Stimulated activated naive CD8-positive, alpha-beta T cell treated with anti-CD3 and anti-CD28 coated beads, Interleukin-15, amount 100 ng/mL, for 72 hours (primary cell): ENCODE results near the gene TACC2.

Source experiments
- ATAC-seq: fragments of 150-1000 bp; cut with Tn5 transposase; 2 replicates; pipeline ENCODE4 v1.10.0; 2021; ENCODE audit warnings: mild to moderate bottlenecking, moderate library complexity
- DNase-seq, 2 donors: peaks; one replicate each; pipeline ENCODE4 v3.0.0; 2021 to 2022
- H3K27ac Mint-ChIP-seq, 2 donors: one replicate each; pipeline ENCODE4 v1.8.0; 2022; ENCODE audit warnings: mild to moderate bottlenecking in 2 of 2, mixed read lengths in 2 of 2, moderate library complexity in 2 of 2
- H3K27me3 Mint-ChIP-seq: one replicate; pipeline ENCODE4 v1.8.0; 2022; ENCODE audit warnings: mixed read lengths
- H3K4me1 Mint-ChIP-seq: one replicate; pipeline ENCODE4 v1.8.0; 2022; ENCODE audit warnings: mild to moderate bottlenecking, mixed read lengths
- H3K4me3 Mint-ChIP-seq, 2 donors: one replicate each; pipeline ENCODE4 v1.8.0; 2022; ENCODE audit warnings: mild to moderate bottlenecking in 2 of 2, mixed read lengths in 2 of 2, moderate library complexity in 1 of 2
- H3K9me3 Mint-ChIP-seq, 2 donors: one replicate each; pipeline ENCODE4 v1.8.0; 2022; ENCODE audit warnings: mixed read lengths in 2 of 2

Gene TACC2

DNA sequence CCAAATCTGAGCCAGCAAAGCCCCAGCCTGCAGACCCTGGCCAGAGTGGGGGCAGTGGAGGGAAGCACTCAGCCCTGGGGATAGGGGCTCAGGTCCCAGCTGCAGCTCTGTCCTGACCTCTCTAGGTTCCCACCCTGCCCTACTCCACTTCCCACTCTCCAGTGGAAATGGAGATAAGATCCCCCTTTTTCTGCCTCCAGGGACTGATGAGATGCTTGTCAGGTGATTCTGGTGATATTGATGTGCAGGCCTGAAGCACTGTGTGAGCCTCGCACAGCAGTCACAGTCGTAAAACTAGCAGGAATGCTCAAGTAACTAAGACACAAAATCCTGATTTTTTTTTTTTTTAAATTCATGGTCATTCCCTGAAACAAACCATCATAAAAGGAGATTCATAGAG, 227.1 kb downstream of the TACC2 start:
- Mint-ChIP-seq H3K4me1 (no peaks in the 10 kb centered on the region), H3K4me3 (no peak overlapping the region), H3K9me3 (no peaks in the 10 kb centered on the region), H3K27me3 (peaks cover 13% of the 10 kb centered on the region), H3K27ac (no peak overlapping the region)
- ATAC-seq (no peak), DNase-seq (no peak)

DNA sequence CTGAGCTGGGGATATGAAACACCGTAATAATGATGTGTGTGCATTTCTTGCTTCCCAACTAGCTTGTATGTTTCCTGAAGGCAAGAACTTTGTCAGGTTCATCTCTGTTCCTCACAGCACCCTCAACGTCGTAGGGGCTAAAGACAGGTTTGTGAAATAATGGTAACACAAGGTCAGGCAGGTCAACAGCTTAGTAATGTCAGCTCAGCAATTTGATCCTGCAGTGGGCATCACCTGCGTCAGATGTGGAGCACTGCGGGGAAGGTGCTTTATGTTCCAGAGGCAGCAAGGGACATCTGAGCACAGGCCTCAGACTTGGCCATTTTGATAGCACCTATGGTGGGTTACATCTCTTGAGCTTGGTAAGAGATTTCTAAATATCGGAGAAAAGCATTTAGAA, 230.4 kb downstream of the TACC2 start:
- DNase-seq (no peak), ATAC-seq (no peak)
- no peaks in the 10 kb centered on the region for H3K9me3 Mint-ChIP-seq
- H3K27ac Mint-ChIP-seq, result no peak overlapping the region
- H3K4me1 Mint-ChIP-seq, result no peaks in the 10 kb centered on the region
- H3K27me3 Mint-ChIP-seq, result peaks cover 24% of the 10 kb centered on the region
- H3K4me3 Mint-ChIP-seq, result no peak overlapping the region

DNA sequence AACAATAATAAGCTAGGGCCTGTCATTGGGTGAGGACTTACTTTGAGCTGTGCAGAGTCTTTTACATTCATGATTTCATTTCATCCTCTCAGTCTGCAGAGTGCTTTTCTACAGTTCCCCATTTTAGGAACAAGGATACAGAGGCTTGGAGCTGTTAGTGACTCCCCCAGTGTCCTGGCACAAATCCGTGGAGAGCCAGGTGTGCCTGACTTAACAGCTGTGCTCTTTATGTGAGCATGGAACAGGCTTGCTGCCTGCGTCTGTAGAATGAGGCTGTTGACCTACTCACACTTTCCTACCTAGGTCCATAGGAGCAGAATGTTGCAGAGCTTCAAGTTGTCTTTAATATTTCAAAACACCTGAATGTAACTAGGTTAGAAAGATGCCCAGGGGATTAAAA, 231.8 kb downstream of the TACC2 start:
- Mint-ChIP-seq H3K4me3 (no peak overlapping the region), H3K27ac (no peak overlapping the region), H3K9me3 (no peaks in the 10 kb centered on the region), H3K4me1 (no peaks in the 10 kb centered on the region), H3K27me3 (peaks cover 28% of the 10 kb centered on the region)
- ATAC-seq, result no peak
- no peak for DNase-seq

GRCh38 chr10:122221958-122222357, 233.0 kb downstream of the TACC2 start:
- Mint-ChIP-seq H3K27ac (no peak overlapping the region), H3K4me3 (no peak overlapping the region), H3K9me3 (no peaks in the 10 kb centered on the region), H3K4me1 (no peaks in the 10 kb centered on the region), H3K27me3 (peaks cover 36% of the 10 kb centered on the region)
- ATAC-seq, result no peak
- DNase-seq, result no peak

DNA sequence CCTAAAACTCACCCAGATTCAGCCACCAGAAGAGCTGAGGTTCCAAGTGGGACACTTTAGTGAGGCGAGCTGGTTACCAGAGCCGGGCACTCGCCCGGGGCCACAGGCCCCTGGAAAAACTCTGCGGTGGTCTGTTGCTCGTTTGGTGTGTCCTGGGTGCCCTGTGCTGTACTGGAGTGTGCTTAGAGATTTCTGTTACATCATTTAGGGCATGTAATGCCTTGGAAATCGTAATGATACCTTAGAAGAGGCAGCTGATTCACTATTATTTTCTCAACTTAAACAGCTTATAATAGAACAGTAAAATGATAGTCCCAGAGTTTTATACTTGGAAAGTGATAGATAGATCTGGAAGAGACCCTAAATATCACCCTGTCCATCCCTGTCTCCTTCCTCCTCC, 233.7 kb downstream of the TACC2 start:
- Mint-ChIP-seq H3K27ac (no peak overlapping the region), H3K27me3 (peaks cover 37% of the 10 kb centered on the region), H3K4me3 (no peak overlapping the region), H3K4me1 (no peaks in the 10 kb centered on the region), H3K9me3 (no peaks in the 10 kb centered on the region)
- no peak for DNase-seq
- ATAC-seq, result no peak

- peaks cover 37% of the 10 kb centered on the region for H3K27me3 Mint-ChIP-seq
- no peak for DNase-seq
- no peaks in the 10 kb centered on the region for H3K9me3 Mint-ChIP-seq
- no peaks in the 10 kb centered on the region for H3K4me1 Mint-ChIP-seq
- no peak overlapping the region for H3K27ac Mint-ChIP-seq
- ATAC-seq, result no peak
- H3K4me3 Mint-ChIP-seq, result no peak overlapping the region
Measured at GRCh38 chr10:122224159-122224558, 235.2 kb downstream of the TACC2 start.

DNA sequence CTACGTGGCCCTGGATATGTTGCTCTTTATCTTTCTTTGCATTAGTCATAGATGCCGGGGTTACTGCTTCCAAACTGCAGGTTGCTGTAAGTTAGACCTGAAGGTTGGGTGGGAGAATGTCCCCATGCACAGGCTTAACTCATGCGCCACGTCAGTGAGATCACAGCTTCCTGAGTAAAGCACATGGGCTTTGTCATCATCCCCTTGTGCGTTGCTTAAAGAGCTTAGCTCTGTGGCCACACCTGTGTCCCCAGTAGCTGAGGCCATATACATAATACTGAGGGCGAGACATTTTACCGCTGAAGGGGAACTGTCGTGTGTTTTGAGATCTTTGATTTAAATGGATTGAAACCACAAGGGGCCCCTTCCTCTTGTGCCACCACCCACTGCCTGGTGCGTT, 236.4 kb downstream of the TACC2 start:
- Mint-ChIP-seq H3K4me1 (no peaks in the 10 kb centered on the region), H3K4me3 (no peak overlapping the region), H3K9me3 (no peaks in the 10 kb centered on the region), H3K27me3 (peaks cover 44% of the 10 kb centered on the region), H3K27ac (no peak overlapping the region)
- no peak for ATAC-seq
- no peak for DNase-seq

DNA sequence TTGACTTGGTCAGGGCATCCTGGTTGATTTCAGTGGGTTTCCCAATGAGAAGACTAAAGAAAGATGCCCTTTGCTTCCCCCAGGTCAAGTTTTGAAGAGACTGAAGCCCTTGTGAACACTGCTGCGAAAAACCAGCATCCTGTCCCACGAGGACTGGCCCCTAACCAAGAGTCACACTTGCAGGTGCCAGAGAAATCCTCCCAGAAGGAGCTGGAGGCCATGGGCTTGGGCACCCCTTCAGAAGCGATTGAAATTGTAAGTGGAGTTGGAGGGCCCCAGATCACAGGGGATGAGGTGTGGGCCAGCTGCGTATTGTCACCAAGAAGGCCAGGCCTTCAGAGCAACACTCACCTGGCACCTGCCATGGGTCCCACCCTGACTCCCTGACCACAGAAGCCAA, 238.8 kb downstream of the TACC2 start:
- no peak overlapping the region for H3K4me3 Mint-ChIP-seq
- H3K27me3 Mint-ChIP-seq, result peaks cover 35% of the 10 kb centered on the region
- H3K9me3 Mint-ChIP-seq, result no peaks in the 10 kb centered on the region
- no peak for DNase-seq
- no peaks in the 10 kb centered on the region for H3K4me1 Mint-ChIP-seq
- no peak overlapping the region for H3K27ac Mint-ChIP-seq
- ATAC-seq, result no peak

DNA sequence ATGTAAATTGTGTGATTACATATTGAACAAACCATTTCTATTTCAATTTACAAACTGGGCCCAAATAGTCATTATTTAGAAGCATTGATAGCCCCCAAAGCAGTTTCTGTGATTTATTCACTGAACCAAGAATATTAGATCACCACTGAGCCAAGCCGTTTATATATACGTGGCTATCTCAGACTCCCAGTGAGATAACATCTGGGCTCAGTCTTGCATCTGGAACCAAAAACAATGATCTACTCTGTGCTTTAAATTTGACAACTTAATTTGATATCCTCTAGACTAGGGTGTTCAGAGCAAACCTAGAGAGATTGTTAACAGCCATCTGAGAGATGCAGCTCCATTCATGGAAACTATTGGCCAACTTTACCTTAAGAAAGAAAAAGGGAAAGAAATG, 240.7 kb downstream of the TACC2 start:
- Mint-ChIP-seq H3K4me1 (no peaks in the 10 kb centered on the region), H3K4me3 (no peak overlapping the region), H3K27ac (no peak overlapping the region), H3K27me3 (peaks cover 32% of the 10 kb centered on the region), H3K9me3 (no peaks in the 10 kb centered on the region)
- no peak for DNase-seq
- ATAC-seq, result no peak

DNA sequence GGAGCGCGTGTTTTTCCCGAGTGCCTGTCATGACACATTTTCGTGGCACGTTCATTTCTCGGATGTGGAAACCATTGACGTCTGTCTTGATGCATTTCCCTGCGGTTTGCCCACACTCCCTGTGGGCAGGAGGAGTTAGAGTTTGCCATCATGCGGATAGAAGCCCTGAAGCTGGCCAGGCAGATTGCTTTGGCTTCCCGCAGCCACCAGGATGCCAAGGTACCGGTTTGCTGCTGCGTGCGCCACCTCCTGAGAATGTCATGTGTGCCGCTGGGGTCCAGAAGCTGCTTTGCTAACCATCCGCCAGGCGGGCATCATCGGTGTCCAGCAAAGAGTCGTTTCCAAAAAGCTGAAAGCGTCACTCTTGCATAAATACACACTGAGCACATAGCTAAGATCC, 241.3 kb downstream of the TACC2 start:
- no peak for DNase-seq
- Mint-ChIP-seq H3K4me1 (no peaks in the 10 kb centered on the region), H3K27ac (no peak overlapping the region), H3K9me3 (no peaks in the 10 kb centered on the region), H3K4me3 (no peak overlapping the region), H3K27me3 (peaks cover 27% of the 10 kb centered on the region)
- ATAC-seq, result no peak

- Mint-ChIP-seq H3K27me3 (peaks cover 9% of the 10 kb centered on the region), H3K9me3 (no peaks in the 10 kb centered on the region), H3K27ac (no peak overlapping the region), H3K4me1 (no peaks in the 10 kb centered on the region), H3K4me3 (no peak overlapping the region)
- DNase-seq, result no peak
- ATAC-seq, result no peak
Measured at GRCh38 chr10:122232769-122233168, 243.8 kb downstream of the TACC2 start.

DNA sequence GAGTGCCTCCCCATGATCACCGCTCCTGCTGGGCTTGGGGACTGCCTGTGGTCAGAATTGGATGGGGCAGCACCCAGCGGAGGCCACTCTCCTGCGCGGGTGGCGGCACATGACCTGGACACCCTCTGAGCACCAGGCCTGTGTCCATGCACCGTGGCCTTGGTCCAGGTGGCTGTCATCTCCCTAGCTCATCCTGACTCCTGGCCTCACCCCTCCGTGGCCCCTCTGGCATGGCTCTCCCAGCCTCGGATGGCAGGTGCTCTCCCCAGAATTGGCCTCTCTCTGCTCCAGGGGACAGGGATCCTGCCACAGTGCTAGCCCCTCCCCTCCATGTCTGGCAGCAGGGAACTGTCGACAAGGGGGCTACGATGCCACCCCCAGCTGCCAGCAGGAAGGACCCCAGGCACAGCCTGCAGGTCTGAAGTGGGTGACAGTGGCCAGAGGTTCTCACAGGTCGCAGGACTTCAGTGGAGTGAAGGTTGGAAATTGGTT, 244.9 kb downstream of the TACC2 start:
- Mint-ChIP-seq H3K4me1 (no peaks in the 10 kb centered on the region), H3K4me3 (no peak overlapping the region), H3K9me3 (no peaks in the 10 kb centered on the region), H3K27me3 (peaks cover 9% of the 10 kb centered on the region), H3K27ac (no peak overlapping the region)
- no peak for ATAC-seq
- no peak for DNase-seq

GRCh38 chr10:122234416-122234815, 245.5 kb downstream of the TACC2 start:
- H3K4me3 Mint-ChIP-seq, result no peak overlapping the region
- no peaks in the 10 kb centered on the region for H3K9me3 Mint-ChIP-seq

GRCh38 chr10:122236690-122237306, 247.8 kb downstream of the TACC2 start:
- no peak for ATAC-seq
- DNase-seq, result no peak
- Mint-ChIP-seq H3K4me3 (no peak overlapping the region), H3K9me3 (no peaks in the 10 kb centered on the region), H3K27me3 (no peaks in the 10 kb centered on the region), H3K27ac (no peak overlapping the region), H3K4me1 (no peaks in the 10 kb centered on the region)

More at GRCh38 chr10:122234416-122234815, 245.5 kb downstream of the TACC2 start:
- H3K4me1 Mint-ChIP-seq, result no peaks in the 10 kb centered on the region
- peaks cover 9% of the 10 kb centered on the region for H3K27me3 Mint-ChIP-seq
- ATAC-seq (no peak), DNase-seq (no peak)
- H3K27ac Mint-ChIP-seq, result no peak overlapping the region

DNA sequence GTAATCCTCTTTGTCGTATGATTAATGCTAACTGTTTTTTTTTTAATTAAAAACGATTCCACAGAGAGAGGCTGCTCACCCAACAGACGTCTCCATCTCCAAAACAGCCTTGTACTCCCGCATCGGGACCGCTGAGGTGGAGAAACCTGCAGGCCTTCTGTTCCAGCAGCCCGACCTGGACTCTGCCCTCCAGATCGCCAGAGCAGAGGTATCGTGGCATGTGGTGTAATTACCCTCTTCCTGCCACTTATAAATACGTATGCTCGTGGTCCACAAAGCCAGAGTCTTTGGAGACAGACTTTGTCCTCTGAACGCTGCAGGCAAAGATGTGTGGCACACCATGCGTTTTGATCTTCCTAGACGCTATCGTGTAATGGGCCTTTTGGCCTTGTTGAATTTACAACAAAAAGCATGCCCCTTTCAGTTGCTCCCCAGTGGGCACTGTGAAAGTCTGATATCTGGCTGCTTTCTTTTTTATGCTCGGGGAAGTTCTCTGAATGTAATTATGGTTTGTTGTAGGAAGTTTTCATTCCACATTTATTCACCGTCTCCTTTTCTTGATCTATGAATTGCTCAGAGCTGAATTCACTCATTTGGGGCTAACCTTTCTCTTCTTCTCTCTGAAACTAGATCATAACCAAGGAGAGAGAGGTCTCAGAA, 248.5 kb downstream of the TACC2 start:
- H3K4me3 Mint-ChIP-seq, result no peak overlapping the region
- no peaks in the 10 kb centered on the region for H3K9me3 Mint-ChIP-seq
- DNase-seq, result no peak
- peak overlapping the region in 1 of 2 donors; percentile 27 for H3K27ac Mint-ChIP-seq
- H3K4me1 Mint-ChIP-seq, result no peaks in the 10 kb centered on the region
- no peaks in the 10 kb centered on the region for H3K27me3 Mint-ChIP-seq
- no peak for ATAC-seq

DNA sequence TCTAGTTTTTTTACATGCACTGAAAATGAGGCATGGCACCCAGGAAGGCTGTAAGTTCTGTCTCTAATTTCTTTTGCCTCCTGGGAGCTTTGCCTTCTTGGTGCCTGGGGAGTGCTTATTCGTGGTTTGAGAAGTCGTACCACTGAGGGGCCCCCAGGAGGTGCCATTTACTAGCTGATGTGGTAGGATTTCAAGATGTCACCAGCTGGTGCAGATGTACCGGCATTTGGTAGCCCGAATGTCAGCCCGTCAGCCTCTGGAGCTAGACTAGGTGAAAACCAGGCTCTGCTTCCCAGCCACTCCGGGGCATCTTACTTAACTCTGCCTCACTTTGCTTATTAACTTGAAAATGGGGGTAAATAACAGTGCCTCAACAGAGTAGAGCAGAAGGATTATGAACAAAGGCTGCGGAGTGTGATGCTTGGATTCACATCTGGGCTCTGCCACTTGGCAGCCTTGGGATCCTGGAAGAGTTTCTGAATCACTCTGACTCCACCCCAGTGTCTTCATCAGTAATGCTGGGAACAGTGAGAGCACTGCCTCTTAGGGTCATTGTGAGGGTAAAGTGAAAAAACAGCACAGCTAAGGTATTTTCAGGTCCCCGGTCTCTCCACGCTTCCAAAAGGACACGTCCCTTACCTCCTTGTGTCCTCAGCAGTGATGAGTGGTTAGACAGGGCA, 250.8 kb downstream of the TACC2 start:
- no peak for ATAC-seq
- H3K4me3 Mint-ChIP-seq, result no peak overlapping the region
- no peaks in the 10 kb centered on the region for H3K27me3 Mint-ChIP-seq
- no peaks in the 10 kb centered on the region for H3K9me3 Mint-ChIP-seq
- H3K27ac Mint-ChIP-seq, result no peak overlapping the region
- no peaks in the 10 kb centered on the region for H3K4me1 Mint-ChIP-seq
- no peak for DNase-seq
